ENCODE data around the gene ZNF311. TPM values are rescaled to one million over a fixed set of nuclear protein-coding genes. Genes with fewer than 3 reads are reported as not detected.
A peak's percentile ranks its signal among the peaks of the same experiment; 100 is the strongest.
"Not testable (repeated sequence)": the region's sequence is repeated elsewhere in the genome, so short reads cannot be mapped to it uniquely, and the experiment has no call there.

ZNF311 gene
- total RNA-seq, 1 donor from 2014 or later = 1.3 TPM

DNA sequence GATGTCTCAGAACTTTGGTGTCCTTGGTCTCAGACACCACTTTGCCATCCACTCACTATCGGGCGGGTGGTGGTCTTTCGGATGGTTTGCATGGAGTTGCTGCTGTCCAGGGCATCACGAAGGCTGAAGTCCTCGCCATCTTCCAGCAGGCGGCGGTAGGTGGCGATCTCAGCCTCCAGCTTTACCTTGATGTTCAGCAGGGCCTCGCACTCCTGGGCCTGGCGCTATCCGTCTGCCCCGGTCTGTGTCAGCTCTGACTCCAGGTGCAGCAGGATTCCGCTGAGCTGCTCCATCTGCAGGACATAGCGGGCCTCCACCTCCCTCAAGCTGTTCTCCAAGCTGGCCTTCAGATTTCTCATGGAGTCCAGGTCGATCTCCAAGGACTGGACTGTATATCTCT, 36.0 kb downstream of the ZNF311 start:
- Mint-ChIP-seq H3K9me3 (peaks cover 17% of the 10 kb centered on the region), H3K36me3 (ENCODE audit: low read depth) (peaks cover 9% of the 10 kb centered on the region), H3K27ac (ENCODE audit: unreplicated experiment) (no peak overlapping the region)

DNA sequence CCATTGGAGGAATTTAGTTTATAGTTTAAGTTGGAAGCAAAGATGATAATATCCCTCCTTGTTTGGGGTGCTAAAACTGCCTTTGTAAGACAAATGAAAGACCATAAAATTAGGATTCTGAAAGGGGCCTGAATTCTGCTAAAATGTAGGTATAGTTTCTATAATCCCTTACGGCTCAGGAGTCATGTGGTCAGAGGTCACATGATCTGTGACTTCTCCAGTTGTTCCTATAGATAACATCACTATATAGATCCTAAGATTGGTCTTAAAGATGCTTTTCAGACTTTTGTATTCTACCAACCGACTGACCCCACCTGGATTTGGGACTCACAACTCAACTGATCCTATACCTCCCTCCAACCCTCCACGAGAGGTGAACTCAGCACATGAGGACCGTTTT, 36.6 kb downstream of the ZNF311 start:
- no peaks in the 10 kb centered on the region for H3K4me1 Mint-ChIP-seq

More for the DNA sequence above, 36.0 kb downstream of the ZNF311 start:
- Mint-ChIP-seq H3K27me3 (ENCODE audit: low read depth) (peaks cover 30% of the 10 kb centered on the region), H3K4me1 (no peaks in the 10 kb centered on the region), H3K4me3 (no peak overlapping the region)
- TF ChIP-seq, protein P1, sequence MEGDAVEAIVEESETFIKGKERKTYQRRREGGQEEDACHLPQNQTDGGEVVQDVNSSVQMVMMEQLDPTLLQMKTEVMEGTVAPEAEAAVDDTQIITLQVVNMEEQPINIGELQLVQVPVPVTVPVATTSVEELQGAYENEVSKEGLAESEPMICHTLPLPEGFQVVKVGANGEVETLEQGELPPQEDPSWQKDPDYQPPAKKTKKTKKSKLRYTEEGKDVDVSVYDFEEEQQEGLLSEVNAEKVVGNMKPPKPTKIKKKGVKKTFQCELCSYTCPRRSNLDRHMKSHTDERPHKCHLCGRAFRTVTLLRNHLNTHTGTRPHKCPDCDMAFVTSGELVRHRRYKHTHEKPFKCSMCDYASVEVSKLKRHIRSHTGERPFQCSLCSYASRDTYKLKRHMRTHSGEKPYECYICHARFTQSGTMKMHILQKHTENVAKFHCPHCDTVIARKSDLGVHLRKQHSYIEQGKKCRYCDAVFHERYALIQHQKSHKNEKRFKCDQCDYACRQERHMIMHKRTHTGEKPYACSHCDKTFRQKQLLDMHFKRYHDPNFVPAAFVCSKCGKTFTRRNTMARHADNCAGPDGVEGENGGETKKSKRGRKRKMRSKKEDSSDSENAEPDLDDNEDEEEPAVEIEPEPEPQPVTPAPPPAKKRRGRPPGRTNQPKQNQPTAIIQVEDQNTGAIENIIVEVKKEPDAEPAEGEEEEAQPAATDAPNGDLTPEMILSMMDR (conservative IDR thresholded peaks at IDR 0.05) = no peak
- DNase-seq (ENCODE audit: low read depth, low spot score) = no peak

DNA sequence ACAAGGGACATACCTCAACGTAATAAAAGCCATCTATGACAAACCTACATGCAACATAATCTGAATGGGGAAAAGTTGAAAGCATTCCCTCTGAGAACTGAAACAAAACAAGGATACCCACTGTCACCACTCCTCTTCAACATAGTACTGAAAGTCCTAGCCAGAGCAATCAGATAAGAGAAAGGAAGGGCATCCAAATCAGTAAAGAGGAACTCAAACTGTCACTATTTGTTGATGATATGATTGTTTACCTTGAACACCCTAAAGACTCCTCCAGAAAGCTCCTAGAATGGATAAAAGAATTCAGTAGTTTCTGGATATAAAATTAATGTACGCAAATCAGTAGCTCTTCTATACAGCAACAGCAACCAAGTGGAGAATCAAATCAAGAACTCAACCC, 39.4 kb downstream of the ZNF311 start:
- TF ChIP-seq, protein P1 (conservative IDR thresholded peaks at IDR 0.05) = no peak
- Mint-ChIP-seq H3K4me1 (no peaks in the 10 kb centered on the region), H3K4me3 (no peak overlapping the region), H3K36me3 (ENCODE audit: low read depth) (peaks cover 9% of the 10 kb centered on the region), H3K27ac (ENCODE audit: unreplicated experiment) (no peak overlapping the region), H3K27me3 (ENCODE audit: low read depth) (peaks cover 27% of the 10 kb centered on the region), H3K9me3 (peaks cover 17% of the 10 kb centered on the region)
- no peak for DNase-seq (ENCODE audit: low read depth, low spot score)

More for the DNA sequence above, 36.6 kb downstream of the ZNF311 start:
- DNase-seq (ENCODE audit: low read depth, low spot score) = no peak
- TF ChIP-seq, protein P1 (conservative IDR thresholded peaks at IDR 0.05) = no peak
- Mint-ChIP-seq H3K4me3 (no peak overlapping the region), H3K27me3 (ENCODE audit: low read depth) (peaks cover 28% of the 10 kb centered on the region), H3K9me3 (peaks cover 17% of the 10 kb centered on the region), H3K36me3 (ENCODE audit: low read depth) (peaks cover 9% of the 10 kb centered on the region), H3K27ac (ENCODE audit: unreplicated experiment) (no peak overlapping the region)

DNA sequence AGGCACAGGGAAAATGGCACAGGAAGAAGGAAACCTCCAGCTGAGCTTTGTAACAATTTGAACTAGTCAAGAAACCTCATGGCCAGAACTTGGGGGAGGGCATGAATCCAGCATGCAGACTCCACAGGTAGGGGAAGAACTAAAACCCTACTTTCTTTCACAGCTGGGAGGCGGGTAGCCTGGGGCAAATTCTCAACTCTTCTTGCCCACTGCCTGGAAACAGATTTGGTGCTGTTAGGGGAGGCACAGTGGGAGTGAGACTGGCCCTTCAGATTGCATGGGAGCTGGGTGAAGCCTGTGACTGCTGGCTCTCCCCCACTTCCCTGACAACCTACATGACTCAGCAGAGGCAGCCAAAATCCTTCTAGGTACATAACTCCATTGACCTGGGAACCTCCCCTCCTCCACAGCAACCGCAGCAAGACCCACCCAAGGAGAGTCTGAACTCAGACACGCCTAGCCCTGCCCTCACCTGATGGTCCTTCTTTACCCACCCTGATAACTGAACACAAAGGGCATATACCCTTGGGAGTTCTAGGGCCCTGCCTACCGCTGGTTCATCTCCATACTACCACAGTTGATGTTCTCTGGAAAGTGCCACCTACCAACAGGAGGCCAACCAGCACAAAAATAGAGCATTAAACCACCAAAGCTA, 44.1 kb downstream of the ZNF311 start:
- no peak for DNase-seq (ENCODE audit: low read depth, low spot score)
- Mint-ChIP-seq H3K27ac (ENCODE audit: unreplicated experiment) (no peak overlapping the region), H3K36me3 (ENCODE audit: low read depth) (no peaks in the 10 kb centered on the region), H3K27me3 (ENCODE audit: low read depth) (peaks cover 14% of the 10 kb centered on the region), H3K4me1 (no peaks in the 10 kb centered on the region), H3K4me3 (no peak overlapping the region), H3K9me3 (no peaks in the 10 kb centered on the region)
- TF ChIP-seq, protein P1 (conservative IDR thresholded peaks at IDR 0.05) = no peak

DNA sequence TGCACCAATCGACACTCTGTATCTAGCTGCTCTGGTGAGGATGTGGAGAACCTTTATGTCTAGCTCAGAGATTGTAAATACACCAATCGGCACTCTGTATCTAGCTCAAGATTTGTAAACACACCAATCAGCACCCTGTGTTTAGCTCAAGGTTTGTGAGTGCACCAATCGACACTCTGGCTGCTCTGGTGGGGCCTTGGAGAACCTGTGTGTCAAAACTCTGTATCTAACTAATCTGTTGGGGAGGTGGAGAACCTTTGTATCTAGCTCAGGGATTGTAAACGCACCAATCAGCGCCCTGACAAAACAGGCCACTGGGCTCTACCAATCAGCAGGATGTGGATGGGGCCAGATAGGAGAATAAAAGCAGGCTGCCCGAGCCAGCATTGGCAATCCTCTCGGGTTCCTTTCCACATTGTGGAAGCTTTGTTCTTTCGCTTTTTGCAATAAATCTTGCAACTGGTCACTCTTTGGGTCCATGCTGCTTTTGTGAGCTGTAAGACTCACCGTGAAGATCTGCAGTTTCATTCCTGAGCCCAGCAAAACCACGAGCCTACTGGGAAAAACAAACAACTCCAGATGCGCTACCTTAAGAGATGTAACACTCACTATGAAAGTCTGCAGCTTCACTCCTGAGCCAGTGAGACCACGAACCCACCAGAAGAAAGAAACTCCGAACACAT, 46.4 kb downstream of the ZNF311 start:
- H3K4me3 Mint-ChIP-seq; H3K36me3 Mint-ChIP-seq (ENCODE audit: low read depth); H3K4me1 Mint-ChIP-seq; DNase-seq (ENCODE audit: low read depth, low spot score); H3K9me3 Mint-ChIP-seq: not testable (repeated sequence)
- Mint-ChIP-seq H3K27me3 (ENCODE audit: low read depth) (peaks cover 16% of the 10 kb centered on the region), H3K27ac (ENCODE audit: unreplicated experiment) (peak overlapping the region; percentile 35)

DNA sequence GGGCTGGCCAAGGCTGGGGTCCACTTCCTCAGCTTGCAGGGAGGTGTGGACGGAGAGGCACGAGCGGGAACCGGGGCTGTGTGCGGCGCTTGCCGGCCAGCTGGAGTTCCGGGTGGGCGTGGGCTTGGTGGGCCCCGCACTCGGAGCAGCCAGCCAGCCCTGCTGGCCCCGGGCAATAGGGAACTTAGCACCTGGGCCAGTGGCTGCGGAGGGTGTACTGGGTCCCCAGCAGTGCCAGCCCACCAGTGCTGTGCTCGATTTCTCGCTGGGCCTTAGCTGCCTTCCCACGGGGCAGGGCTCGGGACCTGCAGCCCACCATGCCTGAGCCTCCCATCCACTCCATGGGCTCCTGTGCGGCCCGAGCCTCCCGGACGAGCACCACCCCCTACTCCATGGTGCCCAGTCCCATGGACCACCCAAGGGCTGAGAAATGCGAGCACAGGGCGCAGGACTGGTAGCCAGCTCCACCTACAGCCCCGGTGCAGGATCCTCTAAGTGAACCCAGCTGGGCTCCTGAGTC, 47.3 kb downstream of the ZNF311 start:
- DNase-seq (ENCODE audit: low read depth, low spot score); H3K4me1 Mint-ChIP-seq; H3K27ac Mint-ChIP-seq (ENCODE audit: unreplicated experiment); H3K36me3 Mint-ChIP-seq (ENCODE audit: low read depth); H3K4me3 Mint-ChIP-seq; H3K9me3 Mint-ChIP-seq: not testable (repeated sequence)
- peaks cover 22% of the 10 kb centered on the region for H3K27me3 Mint-ChIP-seq (ENCODE audit: low read depth)
